Right lobe of liver (tissue), 4 donors: ENCODE data around the gene SET.

Experiments used
- POLR2A ChIP-seq: fragments of 450-650 bp; IDR thresholded peaks from one replicate; pipeline ENCODE4 v1.6.1; 2017; ENCODE audit warnings: antibody characterized with exemption, mild to moderate bottlenecking
- TF ChIP-seq, protein P1 (sequence below), 4 donors: fragments of 200-600 bp in 3 of 4; fragments of 450-650 bp in 1 of 4; IDR thresholded peaks; one replicate each; pipeline versions ENCODE4 v1.5.1 to v1.8.0; 2016 to 2022; ENCODE audit warnings: antibody characterized with exemption in 4 of 4, mild to moderate bottlenecking in 2 of 4
- donor health status: DM: no; HTN: no; CAD: no.
- donor health status: DM: no; HTN: no; CAD: no.
- donor health status: DM: no; HTN: yes; CAD: no.

DNA sequence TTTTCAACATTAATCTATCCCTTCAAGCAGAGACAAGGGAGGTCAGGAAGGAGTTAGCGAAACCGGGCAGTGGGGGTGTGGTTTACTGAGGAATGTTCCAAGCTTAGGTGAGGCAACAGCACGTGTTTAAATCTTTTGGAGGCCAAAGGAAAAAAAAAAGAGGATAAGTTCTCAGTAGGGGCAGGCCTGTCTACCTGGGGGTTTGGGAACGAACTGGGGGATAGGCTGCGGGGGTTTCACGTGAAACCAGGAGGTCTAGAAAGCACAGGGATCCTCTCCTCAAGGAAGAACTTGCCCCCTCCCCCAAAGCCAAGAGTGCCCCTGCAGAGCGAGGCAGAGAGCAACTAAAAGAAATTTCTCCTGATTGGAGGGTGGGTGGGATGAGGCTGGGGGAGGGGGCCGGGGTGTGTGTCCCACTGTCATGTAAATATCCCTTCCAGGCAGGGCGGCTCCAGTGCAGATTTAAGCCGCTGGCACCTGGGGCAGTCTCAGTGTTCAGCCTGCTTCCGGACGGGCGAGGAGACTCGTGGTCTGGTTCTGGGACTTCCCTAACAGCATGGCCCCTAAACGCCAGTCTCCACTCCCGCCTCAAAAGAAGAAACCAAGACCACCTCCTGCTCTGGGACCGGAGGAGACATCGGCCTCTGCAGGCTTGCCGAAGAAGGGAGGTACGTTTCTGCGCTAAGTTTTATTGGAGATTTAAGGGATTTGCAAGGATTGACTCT is 5.5 kb upstream of the SET start:
- TF ChIP-seq, protein P1, sequence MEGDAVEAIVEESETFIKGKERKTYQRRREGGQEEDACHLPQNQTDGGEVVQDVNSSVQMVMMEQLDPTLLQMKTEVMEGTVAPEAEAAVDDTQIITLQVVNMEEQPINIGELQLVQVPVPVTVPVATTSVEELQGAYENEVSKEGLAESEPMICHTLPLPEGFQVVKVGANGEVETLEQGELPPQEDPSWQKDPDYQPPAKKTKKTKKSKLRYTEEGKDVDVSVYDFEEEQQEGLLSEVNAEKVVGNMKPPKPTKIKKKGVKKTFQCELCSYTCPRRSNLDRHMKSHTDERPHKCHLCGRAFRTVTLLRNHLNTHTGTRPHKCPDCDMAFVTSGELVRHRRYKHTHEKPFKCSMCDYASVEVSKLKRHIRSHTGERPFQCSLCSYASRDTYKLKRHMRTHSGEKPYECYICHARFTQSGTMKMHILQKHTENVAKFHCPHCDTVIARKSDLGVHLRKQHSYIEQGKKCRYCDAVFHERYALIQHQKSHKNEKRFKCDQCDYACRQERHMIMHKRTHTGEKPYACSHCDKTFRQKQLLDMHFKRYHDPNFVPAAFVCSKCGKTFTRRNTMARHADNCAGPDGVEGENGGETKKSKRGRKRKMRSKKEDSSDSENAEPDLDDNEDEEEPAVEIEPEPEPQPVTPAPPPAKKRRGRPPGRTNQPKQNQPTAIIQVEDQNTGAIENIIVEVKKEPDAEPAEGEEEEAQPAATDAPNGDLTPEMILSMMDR (IDR thresholded peaks at IDR 0.05): no peak
- no peak for TF ChIP-seq POLR2A
